Natural killer cell (primary cell): ENCODE data around the gene SHB. TPM values are rescaled to one million over a fixed set of nuclear protein-coding genes. Genes with fewer than 3 reads are reported as not detected.

ENCODE experiments used
- ATAC-seq, 3 donors: fragments of 150-1000 bp in 2 of 3; fragments of 200-7000 bp in 1 of 3; cut with Tn5 transposase; 1 replicate in 1 of 3; 2 replicates in 2 of 3; pipeline ENCODE4 v1.10.0; 2021; ENCODE audit warnings: mild to moderate bottlenecking in 2 of 3, moderate library complexity in 2 of 3
- DNase-seq, 2 donors: peaks; one replicate each; pipeline versions ENCODE4 v3.0.0 to v3.0.0-alpha.2; 2013 to 2021; ENCODE audit warnings: mixed read lengths in 1 of 2
- H3K27ac ChIP-seq: one replicate; pipeline ENCODE4 v1.5.1; 2013; ENCODE audit warnings: mild to moderate bottlenecking, low read length
- H3K27me3 ChIP-seq: one replicate; pipeline ENCODE4 v1.6.1; 2013; ENCODE audit warnings: low read length; ENCODE audit not compliant: control insufficient read depth, insufficient read depth
- H3K36me3 ChIP-seq: one replicate; pipeline ENCODE4 v1.6.1; 2013; ENCODE audit warnings: low read length; ENCODE audit not compliant: control insufficient read depth, insufficient read depth
- H3K4me1 ChIP-seq: one replicate; pipeline ENCODE4 v1.6.1; 2013; ENCODE audit warnings: low read length; ENCODE audit not compliant: control insufficient read depth, insufficient read depth
- H3K4me3 ChIP-seq: one replicate; pipeline ENCODE4 v1.5.1; 2013; ENCODE audit warnings: low read length
- H3K9me3 ChIP-seq: one replicate; pipeline ENCODE4 v1.6.1; 2013; ENCODE audit warnings: low read length; ENCODE audit not compliant: control insufficient read depth, insufficient read depth
- H3K27ac Mint-ChIP-seq, 2 donors: one replicate each; pipeline ENCODE4 v1.8.0; 2022; ENCODE audit warnings: mild to moderate bottlenecking in 2 of 2, mixed read lengths in 2 of 2, moderate library complexity in 1 of 2
- H3K27me3 Mint-ChIP-seq, 2 donors: one replicate each; pipeline ENCODE4 v1.8.0; 2022; ENCODE audit warnings: low read depth in 2 of 2, mixed read lengths in 2 of 2
- H3K36me3 Mint-ChIP-seq: one replicate; pipeline ENCODE4 v1.8.0; 2022; ENCODE audit warnings: mixed read lengths
- H3K4me1 Mint-ChIP-seq, 2 donors: one replicate each; pipeline ENCODE4 v1.8.0; 2022; ENCODE audit warnings: mixed read lengths in 2 of 2
- H3K4me3 Mint-ChIP-seq: one replicate; pipeline ENCODE4 v1.8.0; 2022; ENCODE audit warnings: mild to moderate bottlenecking, moderate library complexity, mixed read lengths
- H3K9me3 Mint-ChIP-seq, 2 donors: one replicate each; pipeline ENCODE4 v1.8.0; 2022; ENCODE audit warnings: mixed read lengths in 2 of 2
- CTCF ChIP-seq: fragments of 200-600 bp; IDR thresholded peaks from one replicate; pipeline ENCODE4 v1.8.0; 2022; ENCODE audit warnings: antibody characterized with exemption
- WGBS: methylation state at CpG from one replicate; pipeline ENCODE4 v1.1.7; 2013; ENCODE audit warnings: missing lambda C conversion rate; ENCODE audit not compliant: insufficient coverage; 5-methylcytosine and 5-hydroxymethylcytosine counted together
- intact Hi-C: fragments of 100-400 bp; cut with micrococcal nuclease; formaldehyde crosslinking; loops from one replicate; pipeline ENCODE4 v1.14.2; 2022
- total RNA-seq, 4 donors: library from RNA; stranded (reverse); fragments of 120-200 nt in 1 of 4; gene quantifications; one replicate each; pipeline versions ENCODE4 v1.2.3 to v1.2.4, GENCODE V29; 2013 to 2022

SHB gene
- total RNA-seq, 3 donors from 2014 or later (not counting 1 experiment from before 2014, with no cell fraction given), result 2.7 to 7.1 (median 2.9) TPM

GRCh38 chr9:38012767-38013450 is 56.1 kb downstream of the SHB start:
- Histone ChIP-seq H3K27me3 (no peaks in the 10 kb centered on the region), H3K36me3 (no peaks in the 10 kb centered on the region), H3K9me3 (no peaks in the 10 kb centered on the region), H3K4me1 (peaks cover 16% of the 10 kb centered on the region), H3K27ac (no peak overlapping the region), H3K4me3 (no peak overlapping the region)
- Mint-ChIP-seq H3K36me3 (no peaks in the 10 kb centered on the region), H3K9me3 (no peaks in the 10 kb centered on the region), H3K27ac (no peak overlapping the region), H3K4me1 (peaks cover 15 to 16% of the 10 kb centered on the region in 2 donors), H3K27me3 (no peaks in the 10 kb centered on the region), H3K4me3 (no peak overlapping the region)
- intact Hi-C loops, result no loop called here
- ATAC-seq, result no peak
- no peak for TF ChIP-seq CTCF
- no peak for DNase-seq
- WGBS, result 91% methylated on average over 8 of the region's 9 CpGs

- no peak for TF ChIP-seq CTCF
- Histone ChIP-seq H3K36me3 (no peaks in the 10 kb centered on the region), H3K9me3 (no peaks in the 10 kb centered on the region), H3K27ac (no peak overlapping the region), H3K4me1 (peaks cover 23% of the 10 kb centered on the region), H3K4me3 (no peak overlapping the region), H3K27me3 (no peaks in the 10 kb centered on the region)
- ATAC-seq (no peak), DNase-seq (no peak)
- H3K4me1 Mint-ChIP-seq, result peaks cover 23% of the 10 kb centered on the region in 2 donors
- no peaks in the 10 kb centered on the region for H3K36me3 Mint-ChIP-seq
- H3K9me3 Mint-ChIP-seq, result no peaks in the 10 kb centered on the region
- H3K27ac Mint-ChIP-seq, result no peak overlapping the region
- H3K27me3 Mint-ChIP-seq, result no peaks in the 10 kb centered on the region
- 91% methylated on average over 5 of the region's 5 CpGs for WGBS
- intact Hi-C loops, result no loop called here
- H3K4me3 Mint-ChIP-seq, result no peak overlapping the region
Observed at GRCh38 chr9:38011991-38012390, 57.0 kb downstream of the SHB start.

GRCh38 chr9:38010918-38011704 is 57.9 kb downstream of the SHB start:
- Histone ChIP-seq H3K36me3 (no peaks in the 10 kb centered on the region), H3K27me3 (no peaks in the 10 kb centered on the region), H3K4me3 (no peak overlapping the region), H3K27ac (no peak overlapping the region), H3K4me1 (peaks cover 23% of the 10 kb centered on the region), H3K9me3 (no peaks in the 10 kb centered on the region)
- Mint-ChIP-seq H3K27me3 (no peaks in the 10 kb centered on the region), H3K36me3 (no peaks in the 10 kb centered on the region), H3K4me3 (no peak overlapping the region), H3K9me3 (no peaks in the 10 kb centered on the region), H3K27ac (no peak overlapping the region), H3K4me1 (peaks cover 31 to 32% of the 10 kb centered on the region in 2 donors)
- DNase-seq, result no peak
- WGBS, result 81% methylated on average over 7 of the region's 7 CpGs
- intact Hi-C loops, result no loop called here
- ATAC-seq, result no peak
- TF ChIP-seq CTCF, result no peak
